GM21390 (cell line): ENCODE data around the gene ASPN.
A peak's percentile ranks its signal among the peaks of the same experiment; 100 is the strongest.
"Not testable (repeated sequence)": the region's sequence is repeated elsewhere in the genome, so short reads cannot be mapped to it uniquely, and the experiment has no call there.

Source experiments
- ATAC-seq: cut with Tn5 transposase; IDR thresholded peaks from one replicate; pipeline ENCODE4 v1.9.1; 2021; ENCODE audit not compliant: unreplicated experiment

The ASPN gene

DNA sequence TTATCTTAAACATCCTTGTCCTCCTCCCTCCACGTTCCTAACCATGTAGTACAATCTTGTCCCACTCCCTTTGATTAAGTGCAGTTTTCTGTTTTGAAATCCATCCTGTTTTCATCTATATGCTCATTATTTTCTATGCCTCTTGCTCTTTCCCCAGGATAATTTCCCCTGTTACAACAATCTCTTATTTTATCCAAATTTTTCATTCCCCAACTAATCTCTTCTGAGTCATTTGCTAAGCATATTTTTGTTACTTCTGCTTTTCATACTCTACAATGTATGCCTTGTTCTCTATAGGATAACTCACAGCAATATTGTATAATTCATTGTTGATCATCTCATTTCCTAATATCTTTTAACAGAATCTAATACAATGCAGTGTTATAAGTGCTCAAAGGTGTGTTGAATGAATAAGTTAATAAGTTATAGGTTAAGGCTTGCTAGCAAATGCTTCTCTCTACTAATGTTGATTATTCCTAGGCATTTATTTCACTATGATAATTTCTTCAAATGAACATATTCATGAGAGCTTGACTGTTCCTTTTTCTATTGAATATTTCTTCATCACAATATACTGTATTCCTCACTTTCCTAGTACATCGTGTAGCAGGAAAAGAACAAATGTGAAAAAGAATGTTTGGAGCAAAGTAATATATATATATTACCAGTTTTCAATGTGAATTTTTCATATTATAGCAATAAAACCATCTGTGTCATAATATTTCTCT is 59.5 kb downstream of the ASPN start:
- no peak for ATAC-seq

DNA sequence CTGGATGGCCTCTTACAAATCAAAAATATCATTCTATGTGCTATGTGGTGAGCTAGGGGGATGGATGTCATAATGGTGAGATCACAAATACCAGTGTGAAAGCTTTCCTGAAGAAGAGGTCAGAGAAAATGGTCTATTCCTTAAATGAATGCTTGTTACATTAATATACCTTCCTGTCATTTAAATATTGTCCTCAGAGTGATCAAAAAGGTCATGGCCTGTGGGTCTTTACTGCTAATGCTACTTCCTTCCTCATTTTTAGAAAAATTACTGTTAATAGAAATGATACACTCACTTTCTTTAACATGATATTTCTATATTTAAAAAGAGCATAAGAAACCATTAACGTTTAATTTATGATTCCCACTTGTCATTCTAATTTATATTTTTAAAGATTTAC is 67.7 kb downstream of the ASPN start:
- no peak for ATAC-seq

DNA sequence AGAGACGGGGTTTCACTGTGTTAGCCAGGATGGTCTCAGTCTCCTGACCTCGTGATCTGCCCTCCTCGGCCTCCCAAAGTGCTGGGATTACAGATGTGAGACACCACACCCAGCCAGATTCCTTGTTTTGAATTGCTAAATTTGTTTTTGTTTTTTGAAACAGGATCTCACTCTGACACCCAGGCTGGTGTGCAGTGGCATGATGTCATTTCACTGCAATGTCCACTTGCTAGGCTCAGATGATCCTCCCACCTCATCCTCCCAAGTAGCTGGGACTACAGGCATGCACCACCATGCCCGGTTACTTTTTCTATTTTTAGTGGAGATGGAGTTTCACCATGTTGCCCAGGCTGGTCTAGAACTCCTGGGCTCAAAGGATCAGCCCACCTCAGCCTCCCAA is 71.1 kb downstream of the ASPN start:
- not testable (repeated sequence) for ATAC-seq

DNA sequence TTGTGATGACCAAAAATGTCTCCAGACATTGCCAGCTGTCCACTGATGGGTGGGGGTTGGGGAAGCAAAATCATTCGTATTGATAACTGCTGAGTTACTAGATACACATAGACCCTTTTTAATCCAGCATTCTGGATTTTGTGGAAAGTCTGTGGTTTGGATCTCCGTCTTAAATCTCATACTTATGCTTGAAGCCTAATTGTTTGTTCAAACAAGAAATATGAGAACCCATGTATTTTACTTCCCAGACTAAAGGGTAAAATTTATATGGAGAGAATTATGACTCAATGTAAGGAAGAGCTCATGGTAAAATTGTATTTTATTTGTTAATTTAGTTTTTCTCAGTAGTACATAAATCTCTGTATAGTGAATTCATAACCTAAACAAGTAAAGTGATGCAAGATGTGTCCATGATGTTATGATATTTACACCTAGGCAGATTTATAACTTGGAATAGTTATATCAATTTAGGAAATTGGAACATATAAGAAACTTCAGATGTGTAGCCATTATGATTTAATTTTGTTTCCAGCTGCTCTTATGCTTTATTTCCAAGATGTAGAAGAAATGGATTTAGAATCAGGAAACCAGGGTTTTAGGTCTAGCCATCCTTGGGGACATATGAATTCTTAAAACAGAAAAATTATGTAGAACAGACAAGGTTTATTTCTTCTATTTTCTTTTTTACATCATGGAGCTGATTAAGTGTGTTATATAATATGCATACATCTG is 73.4 kb downstream of the ASPN start:
- no peak for ATAC-seq

DNA sequence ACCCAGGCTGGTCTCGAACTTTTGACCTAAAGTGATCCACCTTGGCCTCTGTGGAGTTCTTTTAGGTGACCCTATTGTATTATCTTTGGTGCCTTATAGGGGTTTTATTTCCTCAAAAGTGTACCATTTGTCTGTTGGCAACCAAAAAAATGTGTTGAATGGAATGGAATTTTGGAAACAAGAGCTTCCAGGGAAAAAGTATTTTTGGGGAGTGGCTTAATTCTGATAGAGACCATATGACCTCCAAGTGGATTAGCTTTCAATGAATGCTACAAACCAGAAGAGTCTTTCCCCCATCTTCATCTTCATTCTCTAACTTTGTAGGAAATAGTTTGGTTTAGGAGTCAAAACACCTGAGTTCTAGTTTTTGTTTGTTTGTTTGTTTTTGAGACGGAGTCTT is 74.5 kb downstream of the ASPN start:
- ATAC-seq = no peak

DNA sequence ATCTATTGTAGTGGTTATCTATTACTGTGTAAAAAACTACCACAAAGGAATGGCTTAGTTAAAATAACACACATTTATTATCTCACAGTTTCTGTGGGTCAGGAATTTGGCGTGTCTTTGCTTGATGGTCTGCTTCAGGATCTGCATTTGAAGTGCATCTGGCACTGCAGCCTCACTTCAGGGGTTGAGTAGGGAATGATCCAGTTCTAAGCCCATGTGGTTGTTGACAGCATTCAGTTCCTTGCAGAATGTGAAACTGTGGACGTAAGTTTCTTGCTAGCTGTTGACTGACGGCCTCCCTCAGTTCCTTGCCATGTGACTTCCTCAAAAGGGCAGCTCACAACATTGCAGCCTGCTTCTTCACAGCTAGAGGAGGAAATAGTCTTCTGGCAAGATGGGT is 75.8 kb downstream of the ASPN start:
- ATAC-seq = peak; percentile 81
